Measurements from ENCODE around the gene KMT2D. TPM values are rescaled to one million over a fixed set of nuclear protein-coding genes. Genes with fewer than 3 reads are reported as not detected.

The KMT2D gene
- total RNA-seq, 1 donor from 2014 or later = 38.1 TPM

- ATAC-seq (ENCODE audit: poor library complexity) (no peak), DNase-seq (no peak)
- intact Hi-C loops (cut with DNase I) = no loop called here
Observed at GRCh38 chr12:49057888-49058287, 2.7 kb downstream of the KMT2D start.

GRCh38 chr12:49055978-49056754 lies 4.4 kb downstream of the KMT2D start:
- intact Hi-C loops (cut with DNase I) = no loop called here
- DNase-seq (peak; percentile 54), ATAC-seq (ENCODE audit: poor library complexity) (peak; percentile 47)

- intact Hi-C loops (cut with DNase I) = no loop called here
- no peak for DNase-seq
Observed at GRCh38 chr12:49055092-49055491, 5.5 kb downstream of the KMT2D start.

GRCh38 chr12:49054524-49054923 lies 6.1 kb downstream of the KMT2D start:
- intact Hi-C loops (cut with DNase I) = no loop called here
- ATAC-seq (ENCODE audit: poor library complexity) (no peak), DNase-seq (peak; percentile 36)

More at GRCh38 chr12:49055092-49055491, 5.5 kb downstream of the KMT2D start:
- no peak for ATAC-seq (ENCODE audit: poor library complexity)

- intact Hi-C loops (cut with DNase I) = no loop called here
- DNase-seq (no peak), ATAC-seq (ENCODE audit: poor library complexity) (no peak)
Observed at GRCh38 chr12:49054096-49054495, 6.5 kb downstream of the KMT2D start.

- intact Hi-C loops (cut with DNase I) = no loop called here
- DNase-seq (no peak), ATAC-seq (ENCODE audit: poor library complexity) (no peak)
Observed at GRCh38 chr12:49052451-49053208, 8.0 kb downstream of the KMT2D start.

GRCh38 chr12:49051777-49052438 lies 8.7 kb downstream of the KMT2D start:
- DNase-seq = peak; percentile 19
- intact Hi-C loops (cut with DNase I) = no loop called here
- ATAC-seq (ENCODE audit: poor library complexity) = no peak

- ATAC-seq (ENCODE audit: poor library complexity) = no peak
- DNase-seq = peak; percentile 19
- intact Hi-C loops (cut with DNase I) = no loop called here
Observed at GRCh38 chr12:49051373-49051764, 9.2 kb downstream of the KMT2D start.

- intact Hi-C loops (cut with DNase I) = no loop called here
- DNase-seq = peak; percentile 23
- no peak for ATAC-seq (ENCODE audit: poor library complexity)
Observed at GRCh38 chr12:49050507-49051372, 9.9 kb downstream of the KMT2D start.

- ATAC-seq (ENCODE audit: poor library complexity) (no peak), DNase-seq (peak; percentile 20)
- intact Hi-C loops (cut with DNase I) = no loop called here
Observed at GRCh38 chr12:49049566-49050224, 10.9 kb downstream of the KMT2D start.

- intact Hi-C loops (cut with DNase I) = no loop called here
- DNase-seq (peak; percentile 10), ATAC-seq (ENCODE audit: poor library complexity) (no peak)
Observed at GRCh38 chr12:49048953-49049352, 11.6 kb downstream of the KMT2D start.

GRCh38 chr12:49046129-49046895 lies 14.3 kb downstream of the KMT2D start:
- ATAC-seq (ENCODE audit: poor library complexity) (no peak), DNase-seq (peak; percentile 39)
- intact Hi-C loops (cut with DNase I) = no loop called here

- peak; percentile 33 for DNase-seq
- intact Hi-C loops (cut with DNase I) = no loop called here
- ATAC-seq (ENCODE audit: poor library complexity) = no peak
Observed at GRCh38 chr12:49044660-49045059, 15.9 kb downstream of the KMT2D start.

GRCh38 chr12:49043856-49044258 lies 16.7 kb downstream of the KMT2D start:
- intact Hi-C loops (cut with DNase I) = no loop called here
- peak; percentile 47 for ATAC-seq (ENCODE audit: poor library complexity)
- DNase-seq = peak; percentile 80

GRCh38 chr12:49043241-49043640 lies 17.4 kb downstream of the KMT2D start:
- DNase-seq (peak; percentile 15), ATAC-seq (ENCODE audit: poor library complexity) (no peak)
- intact Hi-C loops (cut with DNase I) = no loop called here

- intact Hi-C loops (cut with DNase I) = no loop called here
Observed at GRCh38 chr12:49041881-49042484, 18.6 kb downstream of the KMT2D start.

More at GRCh38 chr12:49041881-49042484, 18.6 kb downstream of the KMT2D start:
- ATAC-seq (ENCODE audit: poor library complexity) = no peak
- DNase-seq = peak; percentile 12

Data from Right ventricle myocardium superior (tissue), 1 donor.